HCT116 (cell line): ENCODE measurements around the gene DUSP14. TPM values are rescaled to one million over a fixed set of nuclear protein-coding genes. Genes with fewer than 3 reads are reported as not detected.

Experiments used
- ATAC-seq: fragments of 200-7000 bp; cut with Tn5 transposase; 2 replicates; pipeline ENCODE4 v1.9.1; 2020; ENCODE audit warnings: mild to moderate bottlenecking, moderate library complexity
- BruUV-seq: library from RNA; stranded (reverse); fragments of 400-500 nt; replicated peaks from 2 replicates; lab custom pipeline; 2021; lab: Mats Ljungman, UMichigan
- CTCF ChIA-PET: fragments of 300-600 bp; sonication (Branson Sonifier 250); formaldehyde crosslinking; loops from one replicate; lab custom pipeline; 2021; ENCODE audit warnings: antibody characterized with exemption; lab: Charles Lee
- POLR2A ChIA-PET: fragments of 300-600, 350-600 bp; sonication (Branson Sonifier 250); formaldehyde crosslinking; loops from one replicate; lab custom pipeline; 2021; ENCODE audit warnings: antibody characterized with exemption; lab: Charles Lee
- RAD21 ChIA-PET, 2 experiments: fragments of 300-600 bp; sonication (Branson Sonifier 250); formaldehyde crosslinking; loops; one replicate each; lab custom pipeline; 2023; ENCODE audit warnings: low total read pairs in 2 of 2; ENCODE audit not compliant: uncharacterized antibody in 2 of 2, unreplicated experiment in 2 of 2, low non-redundant PET in 1 of 2; lab: Charles Lee
- DNase-seq: peaks from one replicate; pipeline ENCODE4 v3.0.0-alpha.2; 2010; ENCODE audit warnings: low read depth, low spot score
- H2AFZ ChIP-seq: fragments of 200-600 bp; shearing (Covaris generic), sonication (generic); 2 replicates; pipeline ENCODE4 v1.6.1; 2017; ENCODE audit warnings: low read depth, mixed run types, mixed read lengths, antibody characterized with exemption, low read length; ENCODE audit not compliant: poor library complexity, severe bottlenecking
- H3K27ac ChIP-seq: 2 replicates; pipeline ENCODE4 v1.5.1; 2012; ENCODE audit warnings: low read depth, low read length
- H3K27me3 ChIP-seq: fragments of 200-600 bp; sonication (generic); 2 replicates; pipeline ENCODE4 v1.6.1; 2016; ENCODE audit warnings: mixed run types, low read length, mixed read lengths; ENCODE audit not compliant: insufficient read depth
- H3K36me3 ChIP-seq, 2 experiments: fragments of 200-500 bp in 1 of 2; fragments of 200-600 bp in 1 of 2; sonication (Bioruptor generic) in 1 of 2; sonication (generic) in 1 of 2; 2 replicates each; pipeline versions ENCODE4 v1.5.1 to v1.6.1; 2014 to 2016; ENCODE audit warnings: low read length in 2 of 2, inconsistent platforms in 1 of 2, mixed read lengths in 1 of 2, mixed run types in 1 of 2; ENCODE audit not compliant: insufficient read depth in 2 of 2, control insufficient read depth in 1 of 2
- H3K4me1 ChIP-seq, 2 experiments: fragments of 200-600 bp in 1 of 2; sonication (generic) in 1 of 2; 2 replicates each; pipeline versions ENCODE4 v1.5.1 to v1.6.1; 2012 to 2017; ENCODE audit warnings: low read length in 2 of 2, inconsistent platforms in 1 of 2, mild to moderate bottlenecking in 1 of 2, mixed read lengths in 1 of 2, mixed run types in 1 of 2, moderate library complexity in 1 of 2; ENCODE audit not compliant: insufficient read depth in 2 of 2, control insufficient read depth in 1 of 2
- H3K4me2 ChIP-seq: fragments of 200-600 bp; sonication (generic); 2 replicates; pipeline ENCODE4 v1.6.1; 2017; ENCODE audit warnings: mixed run types, low read length, mixed read lengths
- H3K4me3 ChIP-seq, 2 experiments: fragments of 200-600 bp in 1 of 2; sonication (generic) in 1 of 2; replicated peaks in 1 of 2; 2 replicates each; pipeline ENCODE4 v1.5.1; 2011 to 2016; ENCODE audit warnings: low read length in 2 of 2, control low read depth in 1 of 2, low read depth in 1 of 2, mild to moderate bottlenecking in 1 of 2, mixed read lengths in 1 of 2, mixed run types in 1 of 2
- H3K79me2 ChIP-seq: fragments of 200-600 bp; sonication (generic); 2 replicates; pipeline ENCODE4 v1.6.1; 2017; ENCODE audit warnings: mild to moderate bottlenecking, mixed run types, low read length, moderate library complexity, mixed read lengths; ENCODE audit not compliant: insufficient read depth
- H3K9ac ChIP-seq: fragments of 200-600 bp; sonication (generic); 2 replicates; pipeline ENCODE4 v1.6.1; 2016; ENCODE audit warnings: low read length, mixed read lengths
- H3K9me2 ChIP-seq: fragments of 200-600 bp; sonication (generic), shearing (Covaris generic); 2 replicates; pipeline ENCODE4 v1.6.1; 2017; ENCODE audit warnings: mixed run types, mild to moderate bottlenecking, moderate library complexity; ENCODE audit not compliant: insufficient read depth
- H3K9me3 ChIP-seq, 2 experiments: fragments of 200-500 bp in 1 of 2; fragments of 200-600 bp in 1 of 2; sonication (Bioruptor generic) in 1 of 2; sonication (generic) in 1 of 2; 2 replicates each; pipeline ENCODE4 v1.6.1; 2014 to 2017; ENCODE audit warnings: low read length in 2 of 2, mixed read lengths in 2 of 2, inconsistent platforms in 1 of 2, low read depth in 1 of 2, mild to moderate bottlenecking in 1 of 2, mixed run types in 1 of 2, moderate library complexity in 1 of 2; ENCODE audit not compliant: control insufficient read depth in 1 of 2, insufficient read depth in 1 of 2
- H4K20me1 ChIP-seq: fragments of 200-600 bp; sonication (generic), shearing (Covaris generic); 2 replicates; pipeline ENCODE4 v1.6.1; 2017; ENCODE audit warnings: mixed run types, mild to moderate bottlenecking, moderate library complexity; ENCODE audit not compliant: insufficient read depth
- FOSL1 ChIP-seq: IDR thresholded peaks from 2 replicates; pipeline ENCODE4 v1.6.1; 2012; ENCODE audit warnings: low read depth
- POLR2A ChIP-seq: IDR thresholded peaks from 2 replicates; pipeline ENCODE4 v1.7.0; 2011; ENCODE audit warnings: borderline replicate concordance; ENCODE audit not compliant: insufficient read depth, insufficient read length; ENCODE audit errors: extremely low read depth
- SP1 ChIP-seq: IDR thresholded peaks from 2 replicates; pipeline ENCODE4 v1.6.1; 2012; ENCODE audit warnings: low read depth
- intact Hi-C: fragments of 100-400 bp; cut with micrococcal nuclease; formaldehyde crosslinking; loops from 2 replicates; pipeline ENCODE4 v1.10.0; 2022
- total RNA-seq: library from RNA; stranded (reverse); gene quantifications from one replicate; pipeline ENCODE4 v1.2.1, GENCODE V29; 2021; ENCODE audit not compliant: unreplicated experiment
- TF ChIP-seq, protein P1 (sequence below): IDR thresholded peaks from 2 replicates; pipeline ENCODE4 v1.6.1; 2011; ENCODE audit warnings: mild to moderate bottlenecking, low read length, moderate library complexity; ENCODE audit not compliant: insufficient replicate concordance; ENCODE audit errors: extremely low read depth
- TF ChIP-seq, protein P2 (sequence below): IDR thresholded peaks from 2 replicates; pipeline ENCODE4 v1.6.1; 2012

DUSP14 gene
- total RNA-seq, 1 experiment from 2014 or later: 27.6 TPM

DNA sequence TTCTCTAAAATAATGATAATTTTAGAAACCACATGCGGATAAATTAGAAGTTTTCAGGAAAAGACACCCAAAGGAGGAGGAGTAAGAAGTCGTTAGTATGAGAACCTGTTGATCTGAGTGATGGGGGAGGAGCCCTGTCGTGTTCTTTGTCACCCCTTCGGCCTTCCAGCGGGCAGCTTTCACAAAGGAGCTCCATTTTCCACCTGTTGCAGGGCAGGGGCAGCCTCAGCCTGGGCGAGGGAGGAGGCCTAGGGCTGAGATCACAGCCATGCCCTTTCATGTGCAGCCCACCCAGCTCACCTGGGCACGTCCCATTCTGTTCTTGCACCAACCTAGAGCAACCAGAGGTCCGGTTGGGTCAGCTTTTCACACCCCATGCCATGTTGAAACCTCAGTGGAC lies 5.3 kb downstream of the DUSP14 start (continued):
- TF ChIP-seq SP1: no peak
- TF ChIP-seq, all 23 proteins: peak for 0

DNA sequence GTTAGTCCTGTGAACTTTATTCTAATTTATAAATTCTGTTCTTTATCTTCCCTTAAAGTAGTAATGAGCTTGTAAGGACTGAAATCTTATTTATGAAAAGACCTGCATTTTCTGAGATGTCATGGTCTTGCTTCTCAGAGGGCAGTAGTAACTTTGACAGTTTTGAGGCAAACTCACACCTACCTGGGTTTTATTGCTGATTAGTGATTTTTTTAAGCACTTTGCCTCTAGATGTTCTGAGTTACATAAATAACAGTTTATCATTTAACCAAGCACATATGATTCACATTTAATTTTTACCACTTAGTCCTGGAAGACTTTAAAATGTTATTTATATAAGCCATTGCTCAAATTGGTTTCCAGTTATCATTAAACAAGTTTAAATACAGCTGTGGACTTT lies 10.7 kb downstream of the DUSP14 start:
- no peak overlapping the region for H3K4me3 ChIP-seq
- H3K9me3 ChIP-seq: no peaks in the 10 kb centered on the region
- BruUV-seq: no TSS peak
- intact Hi-C loops: no loop called here
- H3K4me1 ChIP-seq: peaks cover under 1% of the 10 kb centered on the region in 2 experiments; a peak in 2 of 4 replicates
- ChIA-PET RAD21 (no interaction called here), POLR2A (no interaction called here), CTCF (no interaction called here)
- no peaks in the 10 kb centered on the region for H4K20me1 ChIP-seq
- H3K9me2 ChIP-seq: no peaks in the 10 kb centered on the region
- no peak overlapping the region for H3K27ac ChIP-seq
- no peak for ATAC-seq
- H3K9ac ChIP-seq: no peak overlapping the region
- no peak overlapping the region for H2AFZ ChIP-seq
- no peaks in the 10 kb centered on the region for H3K27me3 ChIP-seq
- no peak overlapping the region for H3K4me2 ChIP-seq
- H3K79me2 ChIP-seq: peaks cover 95% of the 10 kb centered on the region
- H3K36me3 ChIP-seq: no peaks in the 10 kb centered on the region
- DNase-seq: no peak
- TF ChIP-seq POLR2A (no peak), FOSL1 (no peak)
- TF ChIP-seq, protein P1, sequence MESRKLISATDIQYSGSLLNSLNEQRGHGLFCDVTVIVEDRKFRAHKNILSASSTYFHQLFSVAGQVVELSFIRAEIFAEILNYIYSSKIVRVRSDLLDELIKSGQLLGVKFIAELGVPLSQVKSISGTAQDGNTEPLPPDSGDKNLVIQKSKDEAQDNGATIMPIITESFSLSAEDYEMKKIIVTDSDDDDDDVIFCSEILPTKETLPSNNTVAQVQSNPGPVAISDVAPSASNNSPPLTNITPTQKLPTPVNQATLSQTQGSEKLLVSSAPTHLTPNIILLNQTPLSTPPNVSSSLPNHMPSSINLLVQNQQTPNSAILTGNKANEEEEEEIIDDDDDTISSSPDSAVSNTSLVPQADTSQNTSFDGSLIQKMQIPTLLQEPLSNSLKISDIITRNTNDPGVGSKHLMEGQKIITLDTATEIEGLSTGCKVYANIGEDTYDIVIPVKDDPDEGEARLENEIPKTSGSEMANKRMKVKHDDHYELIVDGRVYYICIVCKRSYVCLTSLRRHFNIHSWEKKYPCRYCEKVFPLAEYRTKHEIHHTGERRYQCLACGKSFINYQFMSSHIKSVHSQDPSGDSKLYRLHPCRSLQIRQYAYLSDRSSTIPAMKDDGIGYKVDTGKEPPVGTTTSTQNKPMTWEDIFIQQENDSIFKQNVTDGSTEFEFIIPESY: no peak
- TF ChIP-seq, protein P2, sequence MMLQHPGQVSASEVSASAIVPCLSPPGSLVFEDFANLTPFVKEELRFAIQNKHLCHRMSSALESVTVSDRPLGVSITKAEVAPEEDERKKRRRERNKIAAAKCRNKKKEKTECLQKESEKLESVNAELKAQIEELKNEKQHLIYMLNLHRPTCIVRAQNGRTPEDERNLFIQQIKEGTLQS: no peak
